K562 (cell line): ENCODE data around the gene TESK2. TPM values are rescaled to one million over a fixed set of nuclear protein-coding genes. Genes with fewer than 3 reads are reported as not detected.

Experiments used
- CC2D1A ChIP-seq: fragments of 450-650 bp; IDR thresholded peaks from 2 replicates; pipeline ENCODE4 v1.6.1; 2017; ENCODE audit warnings: mild to moderate bottlenecking
- GABPB1 ChIP-seq: sonication (generic); formaldehyde crosslinking; IDR thresholded peaks from 2 replicates; pipeline ENCODE4 v1.8.0; 2022; ENCODE audit warnings: mild to moderate bottlenecking, missing genetic modification reagents
- HDAC6 ChIP-seq: IDR thresholded peaks from 2 replicates; pipeline ENCODE4 v1.6.1; 2012; ENCODE audit warnings: low read depth, mild to moderate bottlenecking, control low read depth, inconsistent platforms, low read length, moderate library complexity
- HIVEP1 ChIP-seq: fragments of 250-450 bp; sonication (Bioruptor Pico); IDR thresholded peaks from 2 replicates; pipeline ENCODE4 v1.4.0; 2020; ENCODE audit warnings: mild to moderate bottlenecking
- ID3 ChIP-seq, 2 experiments: fragments of 250-450 bp in 1 of 2; fragments of 450-650 bp in 1 of 2; sonication (Bioruptor Pico) in 1 of 2; IDR thresholded peaks; 2 replicates each; pipeline versions ENCODE4 v1.6.1 to v1.8.0; 2016 to 2021; ENCODE audit warnings: mild to moderate bottlenecking in 2 of 2, moderate library complexity in 2 of 2, missing compliant biosample characterization in 1 of 2, missing genetic modification characterization in 1 of 2
- IRF2 ChIP-seq: sonication (generic); formaldehyde crosslinking; IDR thresholded peaks from 2 replicates; pipeline ENCODE4 v1.8.1; 2022; ENCODE audit warnings: mild to moderate bottlenecking, missing genetic modification reagents
- KAT7 ChIP-seq: sonication (generic); formaldehyde crosslinking; IDR thresholded peaks from 2 replicates; pipeline ENCODE4 v1.8.0; 2022; ENCODE audit warnings: missing genetic modification reagents, mild to moderate bottlenecking, borderline replicate concordance
- KLF6 ChIP-seq: fragments of 250-450 bp; sonication (Bioruptor Pico); IDR thresholded peaks from 2 replicates; pipeline ENCODE4 v1.4.0; 2020; ENCODE audit warnings: mild to moderate bottlenecking, moderate library complexity, borderline replicate concordance
- NCOR1 ChIP-seq: fragments of 450-650 bp; IDR thresholded peaks from 2 replicates; pipeline ENCODE4 v1.6.1; 2016; ENCODE audit warnings: mild to moderate bottlenecking, moderate library complexity
- NEUROD1 ChIP-seq: fragments of 150-350 bp; IDR thresholded peaks from 2 replicates; pipeline ENCODE4 v1.6.1; 2014; ENCODE audit warnings: borderline replicate concordance, low read length, low read depth; ENCODE audit not compliant: partially characterized antibody
- PCBP2 ChIP-seq: fragments of 200-400 bp; formaldehyde crosslinking; IDR thresholded peaks from 2 replicates; pipeline ENCODE4 v1.6.1; 2018; ENCODE audit warnings: low read length, low read depth, mild to moderate bottlenecking, moderate library complexity; ENCODE audit not compliant: poor library complexity, severe bottlenecking
- RBM25 ChIP-seq: fragments of 200-400 bp; formaldehyde crosslinking; IDR thresholded peaks from 2 replicates; pipeline ENCODE4 v1.6.1; 2018; ENCODE audit warnings: low read length, low read depth, moderate library complexity; ENCODE audit not compliant: severe bottlenecking
- SAP30 ChIP-seq: fragments of 200-600 bp; sonication (generic); IDR thresholded peaks from 2 replicates; pipeline ENCODE4 v1.6.1; 2012; ENCODE audit warnings: borderline replicate concordance, low read depth, mild to moderate bottlenecking, moderate library complexity, low read length, control low read depth, inconsistent platforms; ENCODE audit not compliant: insufficient read depth, poor library complexity, severe bottlenecking
- SOX6 ChIP-seq: fragments of 450-650 bp; IDR thresholded peaks from 2 replicates; pipeline ENCODE4 v1.6.1; 2014; ENCODE audit warnings: mild to moderate bottlenecking
- ZFP91 ChIP-seq: sonication (generic); formaldehyde crosslinking; IDR thresholded peaks from 2 replicates; pipeline ENCODE4 v1.8.0; 2022; ENCODE audit warnings: mild to moderate bottlenecking, missing genetic modification reagents
- ZFX ChIP-seq: sonication (generic); formaldehyde crosslinking; IDR thresholded peaks from 2 replicates; pipeline ENCODE4 v1.8.0; 2022; ENCODE audit warnings: mild to moderate bottlenecking, missing genetic modification reagents, moderate library complexity
- ZNF12 ChIP-seq: sonication (generic); formaldehyde crosslinking; IDR thresholded peaks from 2 replicates; pipeline ENCODE4 v1.4.0; 2020; ENCODE audit warnings: mild to moderate bottlenecking, missing genetic modification reagents
- ZNF197 ChIP-seq: fragments of 200-800 bp; sonication (Bioruptor generic); IDR thresholded peaks from 2 replicates; pipeline ENCODE4 v1.6.1; 2016; ENCODE audit warnings: low read depth, missing genetic modification characterization, missing compliant biosample characterization
- ZNF431 ChIP-seq: sonication (generic); formaldehyde crosslinking; IDR thresholded peaks from 2 replicates; pipeline ENCODE4 v1.8.0; 2022; ENCODE audit warnings: mild to moderate bottlenecking, missing genetic modification reagents
- ZNF639 ChIP-seq, 2 experiments: fragments of 200-800 bp in 1 of 2; sonication (Bioruptor generic) in 1 of 2; sonication (generic) in 1 of 2; formaldehyde crosslinking in 1 of 2; IDR thresholded peaks in 1 of 2; conservative IDR thresholded peaks in 1 of 2; 2 replicates each; pipeline versions ENCODE4 v1.5.0 to v1.6.1; 2016 to 2020; ENCODE audit warnings: missing compliant biosample characterization in 1 of 2, missing genetic modification characterization in 1 of 2, missing genetic modification reagents in 1 of 2
- polyA plus RNA-seq, 8 experiments: library from polyadenylated mRNA; depleted of rRNA in 4 of 8; stranded (reverse) in 5 of 8; unstranded in 3 of 8; fragments of >200 nt; fragmentation: Nextera tagmentation in 2 of 8; fragmentation: Illumina TruSeq in 1 of 8; extraction: Ambion mirVana in 2 of 8; extraction: Trizol in 1 of 8; gene quantifications; 2 replicates each; pipeline versions ENCODE4 v1.2.1 to v1.2.3, GENCODE V29; 2011 to 2014; ENCODE audit warnings: inconsistent platforms in 1 of 8, missing spikeins in 1 of 8
- total RNA-seq, 7 experiments: library from RNA; depleted of rRNA in 6 of 7; stranded (reverse); fragments of >200 nt in 6 of 7; fragmentation: Illumina TruSeq in 2 of 7; extraction: Trizol in 2 of 7; gene quantifications; 2 replicates each; pipeline versions ENCODE4 v1.2.1 to v1.2.3, GENCODE V29; 2011 to 2021; ENCODE audit warnings: low replicate concordance in 1 of 7
- TF ChIP-seq, protein P1 (sequence below), 2 experiments: fragments of 450-650 bp in 1 of 2; sonication (generic) in 1 of 2; formaldehyde crosslinking in 1 of 2; IDR thresholded peaks in 1 of 2; conservative IDR thresholded peaks in 1 of 2; 2 replicates each; pipeline versions ENCODE4 v1.6.1 to v1.8.1; 2016 to 2023; ENCODE audit warnings: mild to moderate bottlenecking in 2 of 2, moderate library complexity in 2 of 2, inconsistent platforms in 1 of 2, missing genetic modification reagents in 1 of 2

Gene TESK2
- total and polyA plus RNA-seq, 9 of the 15 experiments (the other 6 are each of a cell fraction or from before 2014, with no cell fraction given): 1.6 to 5.3 (median 3.7) TPM

GRCh38 chr1:45521413-45522323 lies 30.7 kb upstream of the TESK2 start, which contains the start of gene PRDX1 (continued):
- TF ChIP-seq, protein P1, sequence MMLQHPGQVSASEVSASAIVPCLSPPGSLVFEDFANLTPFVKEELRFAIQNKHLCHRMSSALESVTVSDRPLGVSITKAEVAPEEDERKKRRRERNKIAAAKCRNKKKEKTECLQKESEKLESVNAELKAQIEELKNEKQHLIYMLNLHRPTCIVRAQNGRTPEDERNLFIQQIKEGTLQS (IDR thresholded peaks at IDR 0.05): peak; percentile 36; the same call in 1 of the 2 replicates
- TF ChIP-seq, protein P1 (CRISPR knock-in tag; conservative IDR thresholded peaks at IDR 0.05): no peak
- no peak; the same call in 1 of the 2 replicates for TF ChIP-seq ZNF197 (CRISPR knock-in tag)
- TF ChIP-seq ZNF639 (CRISPR knock-in tag; conservative IDR thresholded peaks at IDR 0.05 in 1 of 2, IDR thresholded peaks at IDR 0.05 in 1 of 2): no peak
- TF ChIP-seq GABPB1 (CRISPR knock-in tag): peak; percentile 85
- TF ChIP-seq NEUROD1: peak; percentile 99
- peak; percentile 87 for TF ChIP-seq NCOR1
- TF ChIP-seq SAP30: peak; percentile 89
- TF ChIP-seq PCBP2: peak; percentile 72
- no peak for TF ChIP-seq HIVEP1 (CRISPR knock-in tag)
- peak; percentile 96 for TF ChIP-seq ZFX (CRISPR knock-in tag)
- peak; percentile 99 for TF ChIP-seq RBM25
- peak; percentile 89; the same call in 1 of the 2 replicates for TF ChIP-seq KLF6 (CRISPR knock-in tag)
- no peak for TF ChIP-seq ID3 (CRISPR knock-in tag; IDR thresholded peaks at IDR 0.05)
- TF ChIP-seq ID3 (tag; IDR thresholded peaks at IDR 0.05): peak; percentile 61
- TF ChIP-seq SOX6: peak; percentile 56
- peak; percentile 79 for TF ChIP-seq ZFP91 (CRISPR knock-in tag)
- TF ChIP-seq ZNF431 (CRISPR knock-in tag): 0 out of 2 replicates have a peak, but pooled peaks have one; percentile 77
- TF ChIP-seq IRF2 (CRISPR knock-in tag): no peak
- TF ChIP-seq KAT7 (CRISPR knock-in tag): peak; percentile 97
- TF ChIP-seq ZNF12 (CRISPR knock-in tag): peak; percentile 83
- TF ChIP-seq CC2D1A: peak; percentile 69; the same call in 1 of the 2 replicates
- TF ChIP-seq HDAC6: no peak; the same call in 1 of the 2 replicates
